Thyroid gland (tissue), 4 donors: ENCODE data around the gene SHANK2.

ENCODE experiments used
- CTCF ChIP-seq, 6 experiments: fragments of 200-600 bp in 3 of 6; fragments of 450-650 bp in 3 of 6; sonication (generic) in 3 of 6; IDR thresholded peaks; one replicate each; pipeline ENCODE4 v1.5.1; 2016 to 2019; ENCODE audit warnings: antibody characterized with exemption in 6 of 6, mild to moderate bottlenecking in 2 of 6, inconsistent platforms in 1 of 6, moderate library complexity in 1 of 6
- POLR2A ChIP-seq, 2 donors: fragments of 450-650 bp; IDR thresholded peaks; one replicate each; pipeline ENCODE4 v1.6.1; 2017; ENCODE audit warnings: antibody characterized with exemption in 2 of 2, mild to moderate bottlenecking in 2 of 2, moderate library complexity in 1 of 2

- TF ChIP-seq CTCF (IDR thresholded peaks at IDR 0.05): no peak
- no peak for TF ChIP-seq POLR2A (IDR thresholded peaks at IDR 0.05)
These were observed 10.0 kb downstream of the SHANK2 start for GRCh38 chr11:71242391-71242790.
